Measurements from ENCODE around the gene C12orf57.
A peak's percentile ranks its signal among the peaks of the same experiment; 100 is the strongest.
"Not testable (repeated sequence)": the region's sequence is repeated elsewhere in the genome, so short reads cannot be mapped to it uniquely, and the experiment has no call there.

Gene C12orf57

GRCh38 chr12:6943722-6944380 lies at the start of gene C12orf57, which contains the start of gene RNU7-1:
TSS of gene C12orf57 (plus strand) at chr12:6944022. CDS start at chr12:6944122, 100 bp downstream.
TSS of gene RNU7-1 (plus strand) at chr12:6943816.
- peak; percentile 57 for DNase-seq (ENCODE audit: low read depth)

- DNase-seq (ENCODE audit: low read depth): no peak
Observed at GRCh38 chr12:6894321-6894720, 49.5 kb upstream of the C12orf57 start.

DNA sequence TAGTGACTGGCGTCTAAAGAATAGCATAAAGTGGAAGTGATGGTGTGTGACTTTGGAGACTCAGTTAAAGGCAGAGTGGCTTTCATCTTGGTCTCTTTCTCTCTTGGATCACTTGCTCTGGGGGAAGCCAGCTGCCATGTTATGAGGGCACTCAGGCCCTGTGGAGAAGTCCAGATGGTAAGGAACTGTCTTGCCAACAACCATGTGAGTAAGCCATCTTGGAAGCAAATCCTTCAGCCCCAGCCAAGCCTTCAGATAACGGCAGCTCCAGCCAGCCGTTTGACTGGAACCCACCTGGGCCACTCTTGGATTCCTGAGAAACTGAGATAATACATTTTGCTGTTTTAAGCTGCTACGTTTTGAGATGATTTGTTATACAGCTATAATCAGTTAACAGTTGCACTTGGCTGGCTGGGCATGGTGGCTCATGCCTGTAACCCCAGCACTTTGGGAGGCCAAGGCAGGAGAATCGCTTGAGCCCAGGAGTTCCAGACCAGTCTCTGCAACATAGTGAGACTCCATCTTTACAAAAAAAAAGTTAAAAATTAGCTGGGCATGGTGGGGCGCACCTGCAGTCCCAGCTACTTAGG lies 46.9 kb upstream of the C12orf57 start:
- DNase-seq (ENCODE audit: low read depth): no peak

DNA sequence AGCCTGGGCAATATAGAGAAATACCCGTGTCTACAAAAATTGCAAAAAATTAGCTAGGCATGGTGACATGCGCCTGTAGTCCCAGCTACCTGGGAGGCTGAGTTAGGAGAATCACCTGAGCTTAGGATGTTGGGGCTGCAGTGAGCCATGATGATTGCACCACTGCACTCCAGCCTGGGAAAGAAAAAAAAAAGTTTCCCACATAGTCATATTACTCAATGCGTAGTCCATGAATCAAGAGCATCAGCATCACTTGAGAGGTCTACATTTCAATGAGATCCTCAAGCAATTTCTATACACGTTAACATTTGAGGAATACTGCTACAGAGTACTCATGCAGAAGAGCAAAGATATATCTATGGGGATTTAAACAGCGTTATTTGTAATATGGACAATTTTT lies 44.4 kb upstream of the C12orf57 start:
- DNase-seq (ENCODE audit: low read depth): no peak

- no peak for DNase-seq (ENCODE audit: low read depth)
Observed at GRCh38 chr12:6899837-6900519, 43.8 kb upstream of the C12orf57 start.

- DNase-seq (ENCODE audit: low read depth): no peak
Observed at GRCh38 chr12:6902448-6902847, 41.4 kb upstream of the C12orf57 start.

DNA sequence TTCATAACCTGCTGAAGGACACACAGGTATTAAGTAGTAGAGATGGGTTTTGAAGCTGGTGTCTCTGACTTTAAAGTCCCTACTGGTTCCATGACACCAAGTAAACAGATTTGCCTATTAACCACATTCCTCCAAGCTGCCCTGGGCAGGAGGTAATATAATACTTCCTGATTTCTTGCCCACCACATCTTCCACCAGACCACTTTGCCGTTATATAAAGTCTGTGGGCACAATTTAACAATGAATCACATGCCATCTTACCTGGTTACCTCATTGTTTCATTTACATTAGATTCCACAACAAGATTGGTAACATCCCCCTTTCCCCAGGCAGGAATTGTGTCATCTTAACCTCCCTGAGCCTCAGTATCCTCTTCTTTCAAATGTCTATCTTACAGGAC lies 40.1 kb upstream of the C12orf57 start:
- DNase-seq (ENCODE audit: low read depth): no peak

GRCh38 chr12:6904280-6905276 lies 39.2 kb upstream of the C12orf57 start, which contains the start of gene LRRC23:
TSS of gene LRRC23 (plus strand) at chr12:6904822. CDS start at chr12:6905634, 812 bp downstream.
- DNase-seq (ENCODE audit: low read depth): peak; percentile 93

DNA sequence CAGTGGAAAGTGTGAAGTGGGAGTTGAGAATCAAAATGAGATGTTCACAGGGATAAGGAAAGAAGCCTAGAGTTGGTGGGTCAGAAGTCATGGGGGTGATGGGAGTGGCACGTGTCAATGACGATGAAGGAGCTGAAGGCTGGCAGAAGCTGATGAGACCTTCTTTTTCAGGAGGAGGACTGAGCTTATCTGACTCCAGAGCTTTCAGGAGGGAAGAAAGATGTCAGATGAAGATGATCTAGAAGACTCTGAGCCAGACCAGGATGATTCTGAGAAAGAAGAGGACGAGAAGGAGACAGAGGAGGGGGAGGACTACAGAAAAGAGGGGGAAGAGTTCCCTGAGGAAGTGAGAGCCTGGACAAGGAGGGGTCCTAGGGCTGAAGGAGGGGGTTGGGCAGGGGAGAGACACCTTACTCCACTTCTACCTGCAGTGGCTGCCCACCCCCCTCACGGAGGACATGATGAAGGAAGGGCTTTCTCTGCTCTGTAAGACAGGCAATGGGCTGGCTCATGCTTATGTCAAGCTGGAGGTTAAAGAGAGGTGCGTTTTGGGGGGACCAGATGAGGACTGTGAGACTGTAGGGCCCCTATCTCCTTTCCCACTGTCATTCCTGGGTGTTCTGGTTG lies 38.3 kb upstream of the C12orf57 start:
- DNase-seq (ENCODE audit: low read depth): no peak

- not testable (repeated sequence) for DNase-seq (ENCODE audit: low read depth)
Observed at GRCh38 chr12:6908141-6908540, 35.7 kb upstream of the C12orf57 start.

- DNase-seq (ENCODE audit: low read depth): no peak
Observed at GRCh38 chr12:6909421-6910145, 34.2 kb upstream of the C12orf57 start.

DNA sequence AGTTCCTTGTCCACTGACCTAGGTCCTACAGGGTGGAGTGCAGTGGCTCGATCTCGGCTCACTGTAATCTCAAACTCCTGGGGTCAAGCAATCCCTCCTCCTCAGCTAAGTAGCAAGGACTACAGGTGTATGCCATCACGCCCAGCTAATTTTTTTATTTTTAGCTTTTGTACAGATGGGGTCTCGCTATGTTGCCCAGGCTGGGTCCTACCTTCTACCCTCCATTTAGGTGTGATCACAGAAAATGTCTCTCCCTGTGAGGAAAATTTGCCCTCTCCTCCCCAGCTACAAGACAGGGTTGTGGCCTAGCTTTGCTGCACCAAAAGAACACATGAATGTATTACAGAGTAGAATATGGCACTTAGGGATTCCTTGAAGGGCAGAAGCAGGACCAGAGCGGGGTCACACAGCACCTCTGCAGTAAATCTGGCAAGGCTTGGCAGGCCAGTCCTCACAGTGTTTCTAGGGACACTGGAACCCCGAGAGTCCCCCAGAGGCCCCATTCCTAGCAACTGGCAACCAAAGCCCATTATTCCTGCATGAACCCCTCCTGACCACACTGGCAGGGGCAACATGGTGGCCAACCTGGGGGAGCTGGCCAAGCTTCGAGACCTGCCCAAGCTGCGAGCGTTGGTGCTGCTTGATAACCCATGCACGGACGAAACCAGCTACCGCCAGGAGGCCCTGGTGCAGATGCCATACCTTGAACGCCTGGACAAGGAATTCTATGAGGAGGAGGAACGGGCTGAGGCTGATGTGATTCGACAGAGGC lies 31.5 kb upstream of the C12orf57 start:
- no peak for DNase-seq (ENCODE audit: low read depth)

DNA sequence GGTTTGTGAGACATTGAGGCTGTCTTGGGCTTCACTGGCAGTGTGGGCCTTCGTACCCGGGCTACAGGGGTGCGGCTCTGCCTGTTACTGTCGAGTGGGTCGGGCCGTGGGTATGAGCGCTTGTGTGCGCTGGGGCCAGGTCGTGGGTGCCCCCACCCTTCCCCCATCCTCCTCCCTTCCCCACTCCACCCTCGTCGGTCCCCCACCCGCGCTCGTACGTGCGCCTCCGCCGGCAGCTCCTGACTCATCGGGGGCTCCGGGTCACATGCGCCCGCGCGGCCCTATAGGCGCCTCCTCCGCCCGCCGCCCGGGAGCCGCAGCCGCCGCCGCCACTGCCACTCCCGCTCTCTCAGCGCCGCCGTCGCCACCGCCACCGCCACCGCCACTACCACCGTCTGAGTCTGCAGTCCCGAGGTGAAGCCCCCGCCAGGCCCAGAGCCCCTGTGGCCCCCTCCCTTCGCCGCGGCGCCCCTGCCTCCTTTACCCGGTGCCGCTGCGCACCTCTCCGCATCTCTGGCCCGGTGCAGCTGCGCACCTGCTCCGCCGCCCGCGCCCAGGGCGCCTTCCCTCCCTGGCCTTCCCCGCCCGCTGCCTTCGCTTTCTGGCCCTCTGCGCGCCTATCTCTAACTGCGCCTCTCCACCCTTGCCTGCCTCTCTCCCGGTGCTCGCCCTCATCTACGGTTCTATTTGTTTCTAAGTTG lies 29.4 kb upstream of the C12orf57 start, which contains the start of gene ENO2:
Gene ENO2, plus strand, starts transcription at position 335 of the 701 bp plus-strand sequence. CDS start 1,253 bp downstream, outside the sequence.
- peak; percentile 81 for DNase-seq (ENCODE audit: low read depth)

GRCh38 chr12:6914947-6915788 lies 28.7 kb upstream of the C12orf57 start:
- DNase-seq (ENCODE audit: low read depth): no peak

DNA sequence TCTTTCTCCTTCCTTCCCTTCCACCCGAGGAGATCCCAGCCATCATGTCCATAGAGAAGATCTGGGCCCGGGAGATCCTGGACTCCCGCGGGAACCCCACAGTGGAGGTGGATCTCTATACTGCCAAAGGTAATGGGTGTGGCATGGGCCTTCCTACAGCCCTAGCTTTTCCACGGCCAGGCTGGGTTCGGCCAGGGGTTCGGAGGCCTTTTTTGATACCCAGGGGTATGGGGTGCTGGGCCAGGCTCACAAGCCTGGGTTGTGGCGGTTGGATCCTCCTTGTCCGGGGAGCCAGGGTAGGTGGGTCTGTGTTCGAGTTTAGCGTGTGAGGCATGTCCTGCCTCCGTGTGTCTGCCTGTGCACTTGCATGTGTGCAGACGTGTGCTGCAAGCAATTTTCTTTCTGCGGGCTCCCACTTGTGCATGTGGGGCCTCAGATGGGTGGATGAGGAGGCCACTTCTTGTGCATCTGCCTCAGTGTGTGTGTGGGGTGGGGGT lies 28.0 kb upstream of the C12orf57 start:
- DNase-seq (ENCODE audit: low read depth): no peak

DNA sequence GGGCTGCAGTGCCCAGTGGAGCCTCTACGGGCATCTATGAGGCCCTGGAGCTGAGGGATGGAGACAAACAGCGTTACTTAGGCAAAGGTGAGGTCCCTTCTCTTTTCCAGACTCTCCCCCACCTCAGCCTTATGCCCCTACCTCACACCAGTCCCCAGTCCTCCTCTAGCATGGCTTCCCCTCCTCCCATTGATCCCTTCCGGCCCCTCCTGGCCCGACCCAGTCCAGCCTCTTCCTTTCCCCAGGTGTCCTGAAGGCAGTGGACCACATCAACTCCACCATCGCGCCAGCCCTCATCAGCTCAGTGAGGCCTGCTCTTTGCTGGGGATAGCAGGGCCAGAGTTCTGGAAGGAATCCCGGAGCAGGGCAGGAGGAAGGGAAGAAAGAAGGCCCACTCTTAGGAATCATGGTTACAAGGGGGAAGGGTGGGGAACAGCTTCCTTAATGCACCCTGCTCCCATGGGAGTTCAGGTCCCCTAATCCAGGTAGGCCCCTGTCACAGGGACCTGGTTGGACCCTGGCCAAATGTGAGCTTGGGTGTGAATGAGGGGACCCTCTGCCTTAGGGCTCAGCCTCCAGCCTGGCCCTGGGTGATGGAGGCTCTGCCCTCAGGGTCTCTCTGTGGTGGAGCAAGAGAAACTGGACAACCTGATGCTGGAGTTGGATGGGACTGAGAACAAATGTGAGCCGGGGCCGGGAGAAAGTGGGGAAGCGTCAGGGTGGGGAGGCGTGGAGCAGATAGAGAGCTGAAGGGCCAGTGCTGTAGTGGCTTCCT lies 27.2 kb upstream of the C12orf57 start:
- DNase-seq (ENCODE audit: low read depth): no peak

Measured in activated T-helper 1 cell treated with Interleukin-2 at 50 U/mL for 16 hours (primary cell).